A549 treated with GW870086 at 1 μM for 4 hours (cell line): Measurements from ENCODE around the gene EPS8L2. TPM values are rescaled to one million over a fixed set of nuclear protein-coding genes. Genes with fewer than 3 reads are reported as not detected.

ENCODE experiments used
- total RNA-seq: library from RNA; stranded (reverse); fragments of 200-300 nt; extraction: Qiagen RNA extraction; gene quantifications from 5 replicates; pipeline ENCODE4 v1.2.3, GENCODE V29; 2022; ENCODE audit warnings: low read depth

Gene EPS8L2
- total RNA-seq, result 76.9 to 131 TPM (median 114 TPM) in 5 replicates

GRCh38 chr11:705646-706438, at the start of gene EPS8L2:
EPS8L2 (plus strand) TSS chr11:706231; CDS start chr11:709408, 3,177 bp downstream.

GRCh38 chr11:694563-695287, 11.3 kb upstream of the EPS8L2 start, which contains the start of gene DEAF1:
DEAF1 (minus strand) TSS chr11:695222; CDS start chr11:695047, 175 bp downstream.

GRCh38 chr11:695538-696248, 10.3 kb upstream of the EPS8L2 start, which contains the start of gene TMEM80:
TMEM80 (plus strand) TSS chr11:695816; CDS start chr11:695828, 12 bp downstream.

GRCh38 chr11:747158-748006, 41.4 kb downstream of the EPS8L2 start, which contains the start of gene TALDO1:
TALDO1 (plus strand) TSS chr11:747464; CDS start chr11:747482, 18 bp downstream.

Other genes starting within 250 kb of the EPS8L2 start
- gene RNH1, start 199.0 kb upstream of the EPS8L2 start, total RNA-seq, result 134 to 192 TPM (median 169 TPM) in 5 replicates
- gene HRAS, start 170.7 kb upstream of the EPS8L2 start, total RNA-seq, result 108 to 168 TPM (median 150 TPM) in 5 replicates
- 0.54 to 0.97 TPM (median 0.77 TPM) in 5 replicates for gene LRRC56, start 168.7 kb upstream of the EPS8L2 start, total RNA-seq
- gene LMNTD2, start 145.5 kb upstream of the EPS8L2 start, total RNA-seq, result 1.9 to 3.0 TPM (median 2.3 TPM) in 5 replicates
- 45.1 to 53.1 TPM (median 51.9 TPM) in 5 replicates for gene RASSF7, start 145.3 kb upstream of the EPS8L2 start, total RNA-seq
- gene PHRF1, start 129.8 kb upstream of the EPS8L2 start, total RNA-seq, result 29.5 to 38.7 TPM (median 35.4 TPM) in 5 replicates
- gene IRF7, start 90.3 kb upstream of the EPS8L2 start, total RNA-seq, result 5.8 to 8.1 TPM (median 5.9 TPM) in 5 replicates
- gene CDHR5, start 81.3 kb upstream of the EPS8L2 start, total RNA-seq, result 0.08 to 0.14 TPM (median 0.09 TPM) in 3 of 5 replicates, not detected in the others
- not detected in 5 replicates for gene SCT, start 79.0 kb upstream of the EPS8L2 start, total RNA-seq
- 0.10 to 0.41 TPM (median 0.24 TPM) in 5 replicates for gene DRD4, start 69.0 kb upstream of the EPS8L2 start, total RNA-seq
- gene DEAF1, start 11.0 kb upstream of the EPS8L2 start, total RNA-seq, result 26.1 to 38.9 TPM (median 32.1 TPM) in 5 replicates
- 8.4 to 10.4 TPM (median 10.0 TPM) in 5 replicates for gene TMEM80, start 10.4 kb upstream of the EPS8L2 start, total RNA-seq
- gene TALDO1, start 41.2 kb downstream of the EPS8L2 start, total RNA-seq, result 394 to 439 TPM (median 414 TPM) in 5 replicates
- gene GATD1, start 71.3 kb downstream of the EPS8L2 start, total RNA-seq, result 36.6 to 48.9 TPM (median 44.7 TPM) in 5 replicates
- gene CEND1, start 83.9 kb downstream of the EPS8L2 start, total RNA-seq, result 1.2 to 2.7 TPM (median 1.9 TPM) in 5 replicates
- gene SLC25A22, start 92.0 kb downstream of the EPS8L2 start, total RNA-seq, result 21.8 to 34.9 TPM (median 34.1 TPM) in 5 replicates
- gene PIDD1, start 99.0 kb downstream of the EPS8L2 start, total RNA-seq, result 8.6 to 14.2 TPM (median 13.8 TPM) in 5 replicates
- gene RPLP2, start 103.7 kb downstream of the EPS8L2 start, total RNA-seq, result 1,669 to 2,765 TPM (median 2,317 TPM) in 5 replicates
- 36.8 to 63.3 TPM (median 53.7 TPM) in 5 replicates for gene PNPLA2, start 112.7 kb downstream of the EPS8L2 start, total RNA-seq
- 5.0 to 6.2 TPM (median 5.5 TPM) in 5 replicates for gene CRACR2B, start 121.7 kb downstream of the EPS8L2 start, total RNA-seq
- 811 to 833 TPM (median 824 TPM) in 5 replicates for gene CD151, start 126.7 kb downstream of the EPS8L2 start, total RNA-seq
- gene POLR2L, start 136.3 kb downstream of the EPS8L2 start, total RNA-seq, result 586 to 744 TPM (median 634 TPM) in 5 replicates
- 133 to 197 TPM (median 190 TPM) in 5 replicates for gene TSPAN4, start 136.6 kb downstream of the EPS8L2 start, total RNA-seq
- 71.0 to 80.8 TPM (median 73.7 TPM) in 5 replicates for gene CHID1, start 204.6 kb downstream of the EPS8L2 start, total RNA-seq
- 33.0 to 41.4 TPM (median 36.8 TPM) in 5 replicates for gene AP2A2, start 219.6 kb downstream of the EPS8L2 start, total RNA-seq